Endodermal cell (in vitro differentiated cells): ENCODE measurements around the gene MLXIP. TPM values are rescaled to one million over a fixed set of nuclear protein-coding genes. Genes with fewer than 3 reads are reported as not detected.
A peak's percentile ranks its signal among the peaks of the same experiment; 100 is the strongest.

Source experiments
- DNase-seq: peaks from one replicate; pipeline ENCODE4 v3.0.0-alpha.2; 2017
- H3K27ac ChIP-seq: 2 replicates; pipeline ENCODE4 v1.5.1; 2013; ENCODE audit warnings: mild to moderate bottlenecking, low read depth, low read length, moderate library complexity
- H3K27me3 ChIP-seq: 2 replicates; pipeline ENCODE4 v1.6.1; 2013; ENCODE audit warnings: mild to moderate bottlenecking, low read length, moderate library complexity; ENCODE audit not compliant: insufficient read depth, control insufficient read depth, poor library complexity, severe bottlenecking
- H3K36me3 ChIP-seq: 2 replicates; pipeline ENCODE4 v1.7.0; 2013; ENCODE audit warnings: mild to moderate bottlenecking, low read length, moderate library complexity; ENCODE audit not compliant: control insufficient read depth, insufficient read depth
- H3K4me1 ChIP-seq: one replicate; pipeline ENCODE4 v1.7.0; 2013; ENCODE audit warnings: low read length; ENCODE audit not compliant: control insufficient read depth, insufficient read depth
- H3K4me3 ChIP-seq: 2 replicates; pipeline ENCODE4 v1.5.1; 2013; ENCODE audit warnings: mild to moderate bottlenecking, low read length, moderate library complexity
- H3K9ac ChIP-seq: 2 replicates; pipeline ENCODE4 v1.6.1; 2013; ENCODE audit warnings: mild to moderate bottlenecking, low read length, moderate library complexity; ENCODE audit not compliant: poor library complexity, severe bottlenecking; ENCODE audit errors: extremely low read depth
- H3K9me3 ChIP-seq: 2 replicates; pipeline ENCODE4 v1.6.1; 2013; ENCODE audit warnings: mild to moderate bottlenecking, low read length, moderate library complexity; ENCODE audit not compliant: control insufficient read depth
- H3K27ac Mint-ChIP-seq: 2 replicates; pipeline ENCODE4 v1.8.0; 2020; ENCODE audit warnings: mixed read lengths
- H3K27me3 Mint-ChIP-seq: 2 replicates; pipeline ENCODE4 v1.8.0; 2021; ENCODE audit warnings: mild to moderate bottlenecking, mixed read lengths; ENCODE audit not compliant: insufficient read depth
- H3K36me3 Mint-ChIP-seq: 2 replicates; pipeline ENCODE4 v1.8.0; 2020; ENCODE audit warnings: low read depth, mixed read lengths
- H3K4me1 Mint-ChIP-seq: 2 replicates; pipeline ENCODE4 v1.8.0; 2020; ENCODE audit warnings: mixed read lengths
- H3K4me3 Mint-ChIP-seq: 2 replicates; pipeline ENCODE4 v1.8.0; 2020; ENCODE audit warnings: mild to moderate bottlenecking, moderate library complexity, mixed read lengths
- H3K9me3 Mint-ChIP-seq: 2 replicates; pipeline ENCODE4 v1.8.0; 2020; ENCODE audit warnings: mild to moderate bottlenecking, mixed read lengths
- CTCF ChIP-seq: fragments of 200-600 bp; sonication (generic); conservative IDR thresholded peaks from 2 replicates; pipeline ENCODE4 v1.5.0; 2021; ENCODE audit warnings: antibody characterized with exemption, mild to moderate bottlenecking
- WGBS, 2 experiments: methylation state at CpG; one replicate each; pipeline versions ENCODE4 v1.1.5 to v1.1.7; 2013; ENCODE audit warnings: missing lambda C conversion rate in 2 of 2, mixed read lengths in 1 of 2; ENCODE audit not compliant: insufficient coverage in 1 of 2, insufficient read length in 1 of 2; 5-methylcytosine and 5-hydroxymethylcytosine counted together
- total RNA-seq, 2 donors: library from RNA; stranded (reverse); fragmentation: NEBNext Ultra II Directional in 1 of 2; extraction: Animal tissue kit (Norgen Biotek cat#: 25700) in 1 of 2; gene quantifications; 2 replicates in 1 of 2; 3 replicates in 1 of 2; pipeline ENCODE4 v1.2.1, GENCODE V29; 2021

MLXIP gene
- total RNA-seq, 2 donors from 2014 or later, result 27.4 to 32.2 TPM

GRCh38 chr12:122127839-122128238 is 49.3 kb downstream of the MLXIP start:
- Mint-ChIP-seq H3K4me3 (no peak overlapping the region), H3K36me3 (peaks cover 14% of the 10 kb centered on the region), H3K27ac (no peak overlapping the region), H3K9me3 (no peaks in the 10 kb centered on the region), H3K4me1 (peaks cover 6% of the 10 kb centered on the region), H3K27me3 (no peaks in the 10 kb centered on the region)
- no peak overlapping the region for H3K27ac ChIP-seq
- no peak overlapping the region for H3K9ac ChIP-seq
- DNase-seq, result no peak
- no peaks in the 10 kb centered on the region for H3K9me3 ChIP-seq
- 90 to 98% methylated on average over 12 to 13 of the region's 13 CpGs for WGBS, 2 experiments
- H3K4me1 ChIP-seq, result no peaks in the 10 kb centered on the region
- H3K4me3 ChIP-seq, result no peak overlapping the region
- TF ChIP-seq CTCF, result no peak
- peaks cover 8% of the 10 kb centered on the region for H3K36me3 ChIP-seq
- H3K27me3 ChIP-seq, result no peaks in the 10 kb centered on the region

- Histone ChIP-seq H3K4me3 (no peak overlapping the region), H3K4me1 (no peaks in the 10 kb centered on the region), H3K9me3 (no peaks in the 10 kb centered on the region), H3K27me3 (no peaks in the 10 kb centered on the region), H3K27ac (no peak overlapping the region), H3K9ac (no peak overlapping the region), H3K36me3 (peaks cover 11% of the 10 kb centered on the region)
- 79 to 94% methylated on average over 2 to 5 of the region's 5 CpGs for WGBS, 2 experiments
- H3K27me3 Mint-ChIP-seq, result no peaks in the 10 kb centered on the region
- H3K4me3 Mint-ChIP-seq, result no peak overlapping the region
- H3K4me1 Mint-ChIP-seq, result peaks cover 2% of the 10 kb centered on the region
- H3K27ac Mint-ChIP-seq, result no peak overlapping the region
- H3K36me3 Mint-ChIP-seq, result peaks cover 18% of the 10 kb centered on the region
- no peak for DNase-seq
- H3K9me3 Mint-ChIP-seq, result no peaks in the 10 kb centered on the region
- TF ChIP-seq CTCF, result no peak
Observed at GRCh38 chr12:122128481-122128880, 49.9 kb downstream of the MLXIP start.

GRCh38 chr12:122129131-122129530 is 50.6 kb downstream of the MLXIP start:
- peak; percentile 31 for DNase-seq
- H3K4me1 Mint-ChIP-seq, result no peaks in the 10 kb centered on the region

More at GRCh38 chr12:122129131-122129530, 50.6 kb downstream of the MLXIP start:
- H3K27ac ChIP-seq, result no peak overlapping the region
- no peak overlapping the region for H3K9ac ChIP-seq
- no peaks in the 10 kb centered on the region for H3K27me3 ChIP-seq
- Mint-ChIP-seq H3K4me3 (no peak overlapping the region), H3K27ac (no peak overlapping the region), H3K27me3 (no peaks in the 10 kb centered on the region), H3K36me3 (peaks cover 23% of the 10 kb centered on the region), H3K9me3 (no peaks in the 10 kb centered on the region)
- no peak for TF ChIP-seq CTCF
- H3K4me3 ChIP-seq, result no peak overlapping the region
- no peaks in the 10 kb centered on the region for H3K9me3 ChIP-seq
- WGBS, 2 experiments, result 92 to 94% methylated on average over 12 to 13 of the region's 13 CpGs
- H3K4me1 ChIP-seq, result no peaks in the 10 kb centered on the region
- peaks cover 17% of the 10 kb centered on the region for H3K36me3 ChIP-seq
